Vagina (tissue), 2 donors: Measurements from ENCODE around the gene FOXD2.

Source experiments
- POLR2A ChIP-seq, 2 donors: fragments of 450-650 bp; IDR thresholded peaks; one replicate each; pipeline ENCODE4 v1.6.1; 2017; ENCODE audit warnings: antibody characterized with exemption in 2 of 2, mild to moderate bottlenecking in 2 of 2, moderate library complexity in 2 of 2
- TF ChIP-seq, protein P1 (sequence below), 3 experiments: fragments of 450-650 bp in 2 of 3; fragments of 200-600 bp in 1 of 3; sonication (generic) in 1 of 3; IDR thresholded peaks; one replicate each; pipeline ENCODE4 v1.5.1; 2017 to 2019; ENCODE audit warnings: antibody characterized with exemption in 3 of 3, mild to moderate bottlenecking in 2 of 3, moderate library complexity in 2 of 3

DNA sequence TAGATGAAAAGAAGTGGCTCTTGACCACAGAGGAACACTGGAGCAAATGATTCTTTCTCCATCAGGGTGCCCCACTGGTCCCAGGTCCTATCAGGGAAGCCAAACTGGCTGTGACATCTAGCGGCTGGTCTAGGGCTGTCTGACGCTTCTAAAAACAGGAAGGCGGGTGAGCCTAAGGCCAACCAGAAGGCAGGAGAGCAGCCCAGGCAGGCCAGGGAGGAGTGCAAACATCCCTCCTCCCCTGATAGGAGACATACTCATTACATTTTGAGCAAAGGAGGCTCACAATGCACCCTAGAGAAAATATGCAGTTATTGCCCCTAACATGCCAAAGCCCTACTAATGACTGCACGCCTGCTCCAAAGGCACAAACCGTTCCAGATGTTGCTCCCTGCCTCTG lies 32.1 kb upstream of the FOXD2 start:
- TF ChIP-seq, protein P1, sequence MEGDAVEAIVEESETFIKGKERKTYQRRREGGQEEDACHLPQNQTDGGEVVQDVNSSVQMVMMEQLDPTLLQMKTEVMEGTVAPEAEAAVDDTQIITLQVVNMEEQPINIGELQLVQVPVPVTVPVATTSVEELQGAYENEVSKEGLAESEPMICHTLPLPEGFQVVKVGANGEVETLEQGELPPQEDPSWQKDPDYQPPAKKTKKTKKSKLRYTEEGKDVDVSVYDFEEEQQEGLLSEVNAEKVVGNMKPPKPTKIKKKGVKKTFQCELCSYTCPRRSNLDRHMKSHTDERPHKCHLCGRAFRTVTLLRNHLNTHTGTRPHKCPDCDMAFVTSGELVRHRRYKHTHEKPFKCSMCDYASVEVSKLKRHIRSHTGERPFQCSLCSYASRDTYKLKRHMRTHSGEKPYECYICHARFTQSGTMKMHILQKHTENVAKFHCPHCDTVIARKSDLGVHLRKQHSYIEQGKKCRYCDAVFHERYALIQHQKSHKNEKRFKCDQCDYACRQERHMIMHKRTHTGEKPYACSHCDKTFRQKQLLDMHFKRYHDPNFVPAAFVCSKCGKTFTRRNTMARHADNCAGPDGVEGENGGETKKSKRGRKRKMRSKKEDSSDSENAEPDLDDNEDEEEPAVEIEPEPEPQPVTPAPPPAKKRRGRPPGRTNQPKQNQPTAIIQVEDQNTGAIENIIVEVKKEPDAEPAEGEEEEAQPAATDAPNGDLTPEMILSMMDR (IDR thresholded peaks at IDR 0.05): no peak
- no peak for TF ChIP-seq POLR2A (IDR thresholded peaks at IDR 0.05)
